Activated CD4-positive, CD25-positive, alpha-beta regulatory T cell treated with anti-CD3 and anti-CD28 coated beads, Interleukin-2, amount 50 U/mL, for 24 hours (primary cell): Measurements from ENCODE around the gene KRTAP10-6.
"Not testable (repeated sequence)": the region's sequence is repeated elsewhere in the genome, so short reads cannot be mapped to it uniquely, and the experiment has no call there.

Source experiments
- ATAC-seq, 2 donors: fragments of 150-1000 bp; cut with Tn5 transposase; one replicate each; pipeline ENCODE4 v1.10.0; 2021; ENCODE audit warnings: mild to moderate bottlenecking in 1 of 2, moderate library complexity in 1 of 2

The KRTAP10-6 gene

GRCh38 chr21:44598061-44598460 lies 5.8 kb upstream of the KRTAP10-6 start:
- ATAC-seq, result no peak

- ATAC-seq, result no peak
Observed at GRCh38 chr21:44596068-44596725, 3.9 kb upstream of the KRTAP10-6 start.

GRCh38 chr21:44595524-44595923 lies 3.2 kb upstream of the KRTAP10-6 start:
- ATAC-seq, result no peak

GRCh38 chr21:44594406-44594916 lies 2.2 kb upstream of the KRTAP10-6 start:
- ATAC-seq, result no peak

DNA sequence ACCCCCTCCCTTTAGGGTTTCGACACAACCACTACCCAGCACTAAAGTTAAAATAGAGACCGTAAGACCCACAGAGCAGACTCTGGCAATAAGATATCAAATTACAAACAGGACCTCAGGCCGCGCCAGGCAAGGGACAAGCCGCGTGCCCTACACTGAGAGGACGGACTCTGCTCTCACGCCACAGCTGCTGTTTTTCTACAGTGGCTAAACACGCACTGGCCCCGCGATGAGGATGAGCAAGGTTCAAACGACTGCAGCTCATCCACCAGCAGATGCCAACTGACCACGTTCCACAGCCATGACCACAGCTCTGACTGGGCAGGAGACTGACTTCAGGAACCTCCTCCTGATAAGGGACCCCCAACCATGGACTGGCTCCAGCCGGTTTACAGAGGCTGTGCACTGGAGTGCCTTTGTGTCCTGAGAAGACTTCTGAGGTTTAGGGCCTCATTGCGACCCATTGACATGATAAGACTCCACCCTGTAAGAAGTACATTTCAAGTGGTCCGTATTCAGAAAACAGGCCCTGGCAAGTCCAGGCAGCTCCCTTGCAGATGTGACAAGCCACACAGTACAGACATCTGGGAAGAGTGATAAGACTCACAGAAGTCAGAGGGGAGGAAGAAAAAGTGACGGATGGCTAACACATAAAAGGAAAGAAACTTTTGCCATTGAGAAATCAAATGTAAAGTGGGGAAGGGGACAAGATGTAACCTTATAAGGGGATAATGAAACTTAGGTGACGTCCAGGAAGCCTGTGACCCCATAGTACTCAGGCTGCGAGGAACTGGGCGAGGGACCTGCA lies 1.5 kb upstream of the KRTAP10-6 start:
- ATAC-seq, result no peak

DNA sequence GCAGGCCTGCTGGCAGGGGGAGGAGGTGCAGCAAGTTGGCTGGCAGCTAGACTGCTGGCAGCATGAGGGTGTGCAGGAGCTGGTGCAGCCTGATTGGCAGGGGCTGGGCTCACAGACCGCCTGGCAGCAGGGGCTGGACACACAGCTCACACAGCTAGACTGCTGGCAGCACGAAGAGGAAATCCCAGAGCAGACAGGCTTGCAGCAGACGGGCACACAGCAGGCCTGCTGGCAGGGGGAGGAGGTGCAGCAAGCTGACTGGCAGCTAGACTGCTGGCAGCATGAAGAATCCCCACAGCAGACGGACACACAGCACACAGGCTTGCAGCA lies 539 bp downstream of the KRTAP10-6 start:
- not testable (repeated sequence) for ATAC-seq

DNA sequence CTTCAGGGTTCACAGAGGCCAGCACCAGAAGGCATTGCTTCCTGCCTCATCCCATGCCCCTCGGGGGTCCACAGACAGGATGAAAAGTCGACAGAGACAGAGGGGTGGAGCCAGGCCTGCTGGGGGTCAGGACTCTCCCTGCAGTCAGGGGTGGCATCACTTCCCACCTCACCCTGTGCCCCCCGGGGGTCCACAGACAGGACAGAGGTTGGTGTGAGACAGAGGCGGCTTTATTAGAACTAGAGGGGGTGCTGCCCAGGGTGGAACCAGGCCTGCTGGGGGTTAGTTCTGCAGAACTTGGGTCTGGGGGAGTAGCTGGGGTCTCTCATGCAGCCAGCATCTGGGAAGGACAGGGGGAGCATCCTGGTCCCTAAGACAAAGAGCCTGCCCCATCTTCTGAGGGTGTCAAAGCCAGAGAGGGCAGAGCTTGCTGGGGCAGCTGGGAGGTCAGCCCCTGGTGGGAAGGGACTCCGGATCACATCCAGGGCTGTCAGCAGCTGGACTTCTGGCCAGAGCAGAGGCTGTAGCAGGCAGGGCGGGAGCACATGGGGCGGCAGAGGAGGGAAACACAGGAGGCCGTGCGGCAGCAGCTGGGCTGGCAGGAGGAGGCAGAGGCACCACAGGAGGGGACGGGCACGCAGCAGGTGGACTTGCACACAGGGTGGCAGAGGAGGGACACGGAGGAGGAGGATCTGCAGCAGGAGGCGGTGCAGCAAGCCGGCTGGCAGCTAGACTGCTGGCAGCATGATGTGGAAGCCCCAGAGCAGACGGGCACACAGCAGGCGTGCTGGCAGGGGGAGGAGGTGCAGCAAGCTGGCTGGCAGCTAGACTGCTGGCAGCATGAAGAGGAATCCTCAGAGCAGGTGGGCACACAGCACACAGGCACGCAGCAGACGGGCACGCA lies 1.2 kb downstream of the KRTAP10-6 start:
- ATAC-seq, result not testable (repeated sequence)

- no peak for ATAC-seq
Observed at GRCh38 chr21:44590311-44590721, 2.0 kb downstream of the KRTAP10-6 start.

DNA sequence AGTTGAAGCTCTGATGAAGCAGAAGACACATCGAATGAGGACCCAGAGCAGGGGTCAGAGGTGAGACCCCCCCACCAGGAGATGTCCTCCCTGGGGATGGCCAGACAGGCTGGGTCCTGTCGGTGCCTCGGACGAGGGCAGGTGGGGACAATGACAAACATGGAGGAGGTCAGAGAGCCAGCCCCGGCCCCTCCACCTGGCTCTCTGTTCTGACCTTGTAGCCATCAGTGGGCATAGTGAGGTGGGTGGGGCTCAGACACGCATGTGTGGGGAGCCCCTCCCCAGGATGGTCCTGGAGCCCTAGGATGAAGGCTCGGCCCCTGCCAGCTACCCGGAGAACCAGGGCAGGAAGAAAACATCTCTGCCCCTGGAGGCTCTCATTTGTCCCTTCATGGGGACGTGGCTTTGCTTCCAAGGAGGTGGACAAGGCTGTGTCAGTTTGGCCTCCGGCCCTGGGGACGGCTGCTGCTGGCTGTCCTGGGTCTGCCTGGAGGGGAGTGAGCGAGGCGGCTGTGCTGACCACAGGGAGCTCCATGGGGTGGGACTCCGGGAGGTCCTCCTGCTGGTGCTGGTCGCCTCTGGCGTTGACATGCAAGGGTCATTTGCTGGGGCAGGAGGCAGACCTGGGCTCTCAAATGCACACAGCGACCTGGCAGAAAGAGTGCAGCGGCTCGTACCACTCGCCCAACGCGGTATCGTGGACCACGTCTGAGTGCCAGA lies 2.6 kb downstream of the KRTAP10-6 start:
- no peak for ATAC-seq

DNA sequence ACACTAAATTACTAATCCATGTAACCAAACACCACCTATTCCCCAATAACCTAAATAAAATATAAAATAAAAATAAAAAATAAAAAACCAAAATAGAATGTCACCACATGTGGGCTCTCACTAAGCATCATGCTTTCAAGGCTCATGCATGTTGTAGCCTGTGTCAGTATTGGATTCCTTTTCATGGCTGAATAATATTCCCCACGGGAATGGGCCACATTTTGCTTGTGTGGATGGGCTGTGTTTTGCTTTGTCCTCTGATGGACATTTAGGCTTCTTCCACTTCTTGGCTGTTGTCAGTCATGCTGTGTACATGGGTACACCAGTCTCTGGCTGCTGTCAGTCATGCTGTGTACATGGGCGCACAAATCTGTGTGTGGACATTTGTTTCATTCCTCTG lies 3.2 kb downstream of the KRTAP10-6 start:
- ATAC-seq, result no peak

DNA sequence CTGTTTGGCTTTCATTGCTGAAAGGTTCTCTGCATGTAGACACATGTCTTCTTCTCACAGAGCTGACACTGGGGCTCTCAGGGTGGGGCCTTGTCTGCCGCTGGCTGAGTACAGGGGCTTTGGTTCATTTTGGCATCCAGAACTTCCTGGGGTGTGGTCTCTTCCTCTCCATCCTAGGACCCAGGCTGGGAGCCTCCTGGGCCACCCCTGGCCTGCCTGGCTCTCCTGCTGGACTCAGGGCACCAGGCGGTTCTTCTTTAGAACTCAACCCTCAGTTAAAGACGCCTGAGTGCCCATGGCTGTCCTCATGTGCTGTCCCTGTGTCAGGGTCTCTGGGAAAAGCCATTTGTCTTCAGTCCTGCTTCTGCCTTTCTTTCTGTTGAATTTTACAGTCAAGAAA lies 6.4 kb downstream of the KRTAP10-6 start:
- ATAC-seq, result no peak

DNA sequence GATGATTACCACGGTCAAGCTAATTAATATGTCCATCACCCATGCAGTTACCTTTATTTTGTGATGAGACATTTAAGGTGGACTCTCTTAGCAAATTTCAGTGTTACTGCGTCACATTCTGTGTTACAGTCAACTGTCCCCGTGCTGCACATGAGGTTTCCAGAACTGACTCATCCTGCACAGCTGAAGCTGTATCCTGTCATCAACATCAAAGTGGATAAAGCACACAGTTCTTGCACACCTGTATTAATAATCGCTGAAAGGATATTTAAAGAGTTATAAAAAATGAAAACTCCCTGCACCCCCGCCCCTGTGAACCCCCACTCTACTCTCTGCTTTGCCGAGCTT lies 8.5 kb downstream of the KRTAP10-6 start:
- ATAC-seq, result peak; percentile 99 to 100

DNA sequence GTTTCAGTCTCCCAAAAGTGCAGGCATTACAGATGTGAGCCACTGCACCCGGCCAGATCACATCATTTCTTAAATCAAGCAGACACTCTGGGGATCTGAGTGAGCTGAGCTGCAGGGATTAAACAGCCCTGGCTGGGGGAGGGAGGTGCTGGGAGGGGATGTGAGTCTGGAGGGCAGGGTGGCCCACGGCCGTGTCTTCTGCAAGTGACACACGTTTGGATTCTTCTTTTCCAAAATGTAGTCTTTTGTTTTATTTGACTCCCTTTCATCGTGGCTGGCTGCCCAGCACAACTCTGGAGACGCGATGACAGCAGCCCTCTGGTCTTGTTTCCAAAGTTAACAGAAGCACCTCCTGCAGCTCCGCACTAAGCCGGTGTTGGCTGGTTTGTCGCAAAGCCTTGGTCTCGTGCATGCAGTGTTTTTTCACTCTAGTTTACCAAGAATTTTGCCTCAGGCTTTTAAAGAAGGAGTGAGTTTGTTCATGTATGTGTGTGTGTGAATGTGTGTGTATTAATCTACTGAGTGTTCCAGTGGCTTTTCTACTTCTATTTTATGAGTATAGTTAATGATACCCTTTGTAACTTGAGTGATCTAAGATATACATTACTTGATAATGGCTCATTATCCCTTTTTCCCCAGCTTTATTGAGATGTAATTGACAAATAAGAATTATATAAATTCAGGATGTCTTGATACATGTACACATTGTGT lies 9.1 kb downstream of the KRTAP10-6 start:
- no peak for ATAC-seq

GRCh38 chr21:44582055-44582454 lies 10.2 kb downstream of the KRTAP10-6 start:
- no peak for ATAC-seq

DNA sequence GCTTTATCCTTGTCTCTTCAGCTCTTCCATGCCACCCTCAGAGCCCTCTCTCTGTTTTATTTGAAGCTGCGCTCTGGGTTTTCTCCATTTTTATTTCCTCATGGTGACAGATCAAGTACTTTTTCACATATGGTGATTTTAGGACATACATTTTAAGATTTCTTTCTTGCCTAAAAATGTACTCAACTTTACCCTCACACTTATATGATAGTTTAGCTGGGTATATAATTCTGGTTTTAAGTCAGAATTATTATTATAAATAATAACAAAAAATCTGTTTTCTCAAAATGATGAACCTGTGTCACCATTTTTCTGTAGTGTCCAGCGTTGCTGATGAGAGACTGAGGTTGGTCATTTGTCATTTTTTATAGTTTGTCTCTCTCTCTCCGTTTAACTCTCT lies 11.1 kb downstream of the KRTAP10-6 start:
- ATAC-seq, result no peak

- not testable (repeated sequence) for ATAC-seq
Observed at GRCh38 chr21:44580231-44580821, 12.0 kb downstream of the KRTAP10-6 start, which contains the start of gene KRTAP10-5. TSS of gene KRTAP10-5 (minus strand) at chr21:44580604. CDS start at chr21:44580578, 26 bp downstream.

- no peak for ATAC-seq
Observed at GRCh38 chr21:44579833-44580144, 12.5 kb downstream of the KRTAP10-6 start.

GRCh38 chr21:44579056-44579832 lies 13.1 kb downstream of the KRTAP10-6 start:
- ATAC-seq, result no peak

DNA sequence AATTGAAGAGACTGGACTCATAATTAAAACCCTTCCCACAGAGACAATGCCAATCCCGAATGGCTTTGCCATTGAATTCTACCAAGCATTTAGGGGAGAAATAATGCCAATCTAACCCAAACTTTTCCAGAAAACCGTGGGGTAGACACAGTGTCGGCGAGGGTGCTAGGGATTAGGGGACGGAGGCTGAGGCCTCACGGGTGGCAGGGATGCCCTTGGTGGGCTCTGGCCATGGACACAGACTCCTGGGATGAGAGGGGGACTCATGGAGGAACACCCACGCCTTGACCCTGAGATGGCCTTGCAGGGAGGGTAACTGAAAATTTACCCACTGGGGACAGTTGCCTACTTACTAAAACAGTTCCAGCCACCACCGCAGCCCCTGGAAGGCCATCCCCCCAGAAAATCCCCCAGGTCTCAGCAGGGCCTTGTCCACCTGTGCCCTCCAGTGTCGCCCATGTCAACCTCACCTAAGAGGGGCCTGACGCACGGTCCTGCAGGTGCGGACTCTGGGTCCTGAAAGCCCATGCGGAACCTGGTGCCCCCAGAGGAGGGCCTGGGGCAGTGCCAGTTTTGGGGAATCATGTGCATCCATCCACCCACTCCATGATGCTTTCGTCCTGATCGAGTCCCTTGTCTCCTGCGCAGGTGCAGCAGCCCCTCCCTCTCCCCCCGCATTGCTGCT lies 13.8 kb downstream of the KRTAP10-6 start:
- no peak for ATAC-seq

GRCh38 chr21:44576025-44576420 lies 16.3 kb downstream of the KRTAP10-6 start:
- ATAC-seq, result no peak
